Cortex of kidney (tissue), 1 donor: Measurements from ENCODE around the gene DNHD1.

Source experiments
- DNase-seq: peaks from one replicate; lab custom pipeline; 2025; lab: John Stamatoyannopoulos, UW

Gene DNHD1

GRCh38 chr11:6594142-6594768, 97.2 kb downstream of the DNHD1 start:
- no peak for DNase-seq

- DNase-seq, result no peak
These were observed 99.3 kb downstream of the DNHD1 start for GRCh38 chr11:6596239-6596877.

- no peak for DNase-seq
These were observed 101.5 kb downstream of the DNHD1 start for GRCh38 chr11:6598555-6598954.

GRCh38 chr11:6599449-6599848, 102.4 kb downstream of the DNHD1 start:
- DNase-seq, result no peak

GRCh38 chr11:6599881-6600390, 102.9 kb downstream of the DNHD1 start:
- DNase-seq, result no peak

- DNase-seq, result no peak
These were observed 104.0 kb downstream of the DNHD1 start for GRCh38 chr11:6601041-6601461.

GRCh38 chr11:6602096-6602940, 105.2 kb downstream of the DNHD1 start:
- no peak for DNase-seq

- peak; percentile 83 for DNase-seq
These were observed 106.4 kb downstream of the DNHD1 start, which contains the start of the genes ILK and RRP8 for GRCh38 chr11:6603287-6604080. ILK (plus strand) TSS chr11:6603774; CDS start chr11:6604272, 498 bp downstream. RRP8 (minus strand) TSS chr11:6603616; CDS start chr11:6603502, 114 bp downstream.

- DNase-seq, result no peak
These were observed 107.1 kb downstream of the DNHD1 start for GRCh38 chr11:6604081-6604626.

GRCh38 chr11:6604790-6605189, 107.7 kb downstream of the DNHD1 start:
- no peak for DNase-seq

- DNase-seq, result no peak
These were observed 109.5 kb downstream of the DNHD1 start for GRCh38 chr11:6606471-6607189.

GRCh38 chr11:6607190-6607795, 110.2 kb downstream of the DNHD1 start:
- DNase-seq, result no peak

- DNase-seq, result no peak
These were observed 110.9 kb downstream of the DNHD1 start for GRCh38 chr11:6608011-6608410.

GRCh38 chr11:6608726-6609501, 111.8 kb downstream of the DNHD1 start:
- DNase-seq, result no peak

- DNase-seq, result no peak
These were observed 112.5 kb downstream of the DNHD1 start for GRCh38 chr11:6609502-6610015.

GRCh38 chr11:6610591-6610990, 113.5 kb downstream of the DNHD1 start:
- DNase-seq, result no peak

GRCh38 chr11:6611092-6611962, 114.2 kb downstream of the DNHD1 start:
- DNase-seq, result no peak

- DNase-seq, result no peak
These were observed 114.8 kb downstream of the DNHD1 start for GRCh38 chr11:6611963-6612212.
